GM13977 (cell line): ENCODE measurements around the gene ARHGAP15.

ENCODE experiments used
- DNase-seq: peaks from one replicate; pipeline ENCODE4 v3.0.0; 2012; ENCODE audit warnings: low spot score
- CTCF ChIP-seq: IDR thresholded peaks from 2 replicates; pipeline ENCODE4 v1.5.1; 2012; ENCODE audit warnings: mild to moderate bottlenecking, control low read depth; ENCODE audit not compliant: insufficient read depth; ENCODE audit errors: extremely low read depth, missing control alignments
- in situ Hi-C: fragments of 300-500 bp; cut with MboI; formaldehyde crosslinking; loops from one replicate; pipeline ENCODE4 v1.12.0; 2022; ENCODE audit warnings: low sequenced_read_pairs, low pct_unique_long_range_greater_than_20kb, mixed read lengths, inconsistent platforms; ENCODE audit not compliant: unreplicated experiment

ARHGAP15 gene

GRCh38 chr2:143688815-143689214 lies 559.6 kb downstream of the ARHGAP15 start:
- no peak for DNase-seq
- TF ChIP-seq CTCF = no peak
- in situ Hi-C loops = no loop called here

- no peak for TF ChIP-seq CTCF
- no peak for DNase-seq
- in situ Hi-C loops = no loop called here
Measured at GRCh38 chr2:143689541-143689940, 560.3 kb downstream of the ARHGAP15 start.

- no peak for TF ChIP-seq CTCF
- in situ Hi-C loops = no loop called here
- no peak for DNase-seq
Measured at GRCh38 chr2:143690235-143690634, 561.0 kb downstream of the ARHGAP15 start.

- DNase-seq = no peak
- no peak for TF ChIP-seq CTCF
- in situ Hi-C loops = no loop called here
Measured at GRCh38 chr2:143691121-143691520, 561.9 kb downstream of the ARHGAP15 start.

GRCh38 chr2:143692162-143692561 lies 562.9 kb downstream of the ARHGAP15 start:
- no peak for DNase-seq
- in situ Hi-C loops = no loop called here
- TF ChIP-seq CTCF = no peak

- TF ChIP-seq CTCF = no peak
- in situ Hi-C loops = no loop called here
- no peak for DNase-seq
Measured at GRCh38 chr2:143692967-143693366, 563.7 kb downstream of the ARHGAP15 start.

- DNase-seq = no peak
- TF ChIP-seq CTCF = no peak
- in situ Hi-C loops = no loop called here
Measured at GRCh38 chr2:143694335-143694734, 565.1 kb downstream of the ARHGAP15 start.
